K562 (cell line): ENCODE data around the gene INTS4. TPM values are rescaled to one million over a fixed set of nuclear protein-coding genes. Genes with fewer than 3 reads are reported as not detected.
"Not testable (repeated sequence)": the region's sequence is repeated elsewhere in the genome, so short reads cannot be mapped to it uniquely, and the experiment has no call there.

Source experiments
- AFF1 ChIP-seq, 2 experiments: fragments of 450-650 bp; IDR thresholded peaks; 2 replicates each; pipeline ENCODE4 v1.6.1; 2018; ENCODE audit warnings: mild to moderate bottlenecking in 2 of 2, low read depth in 1 of 2; ENCODE audit not compliant: partially characterized antibody in 2 of 2
- CREM ChIP-seq: IDR thresholded peaks from 2 replicates; pipeline ENCODE4 v1.6.1; 2014; ENCODE audit warnings: antibody characterized with exemption, low read depth
- CXXC5 ChIP-seq: fragments of 250-450 bp; sonication (Bioruptor Pico); IDR thresholded peaks from 2 replicates; pipeline ENCODE4 v1.8.0; 2022; ENCODE audit warnings: inconsistent platforms, mild to moderate bottlenecking, moderate library complexity
- DACH1 ChIP-seq: fragments of 450-650 bp; IDR thresholded peaks from 2 replicates; pipeline ENCODE4 v1.6.1; 2018; ENCODE audit not compliant: partially characterized antibody
- DPF2 ChIP-seq: fragments of 450-650 bp; IDR thresholded peaks from 2 replicates; pipeline ENCODE4 v1.6.1; 2016
- EP300 ChIP-seq: IDR thresholded peaks from 2 replicates; pipeline ENCODE4 v1.6.1; 2012; ENCODE audit warnings: low read length, improper control_type of control experiment
- GATA2 ChIP-seq: sonication (generic); formaldehyde crosslinking; IDR thresholded peaks from 2 replicates; pipeline ENCODE4 v1.4.0; 2020; ENCODE audit warnings: mild to moderate bottlenecking, missing genetic modification reagents
- HDAC2 ChIP-seq: fragments of 450-650 bp; IDR thresholded peaks from 2 replicates; pipeline ENCODE4 v1.6.1; 2016; ENCODE audit warnings: mild to moderate bottlenecking
- MEIS2 ChIP-seq: fragments of 450-650 bp; IDR thresholded peaks from 2 replicates; pipeline ENCODE4 v1.6.1; 2014; ENCODE audit warnings: mild to moderate bottlenecking; ENCODE audit not compliant: partially characterized antibody
- NCOR1 ChIP-seq: fragments of 450-650 bp; IDR thresholded peaks from 2 replicates; pipeline ENCODE4 v1.6.1; 2016; ENCODE audit warnings: mild to moderate bottlenecking, moderate library complexity
- NFIC ChIP-seq: fragments of 450-650 bp; IDR thresholded peaks from 2 replicates; pipeline ENCODE4 v1.6.1; 2017; ENCODE audit warnings: mild to moderate bottlenecking, inconsistent platforms
- PML ChIP-seq: IDR thresholded peaks from 2 replicates; pipeline ENCODE4 v1.6.1; 2012; ENCODE audit warnings: low read length, inconsistent platforms
- RCOR1 ChIP-seq, 2 experiments: IDR thresholded peaks; 2 replicates each; pipeline ENCODE4 v1.6.1; 2012; ENCODE audit warnings: low read depth in 2 of 2, low read length in 2 of 2, borderline replicate concordance in 1 of 2, improper control_type of control experiment in 1 of 2
- SMARCA4 ChIP-seq: fragments of 450-650 bp; IDR thresholded peaks from 2 replicates; pipeline ENCODE4 v1.6.1; 2016
- SMARCE1 ChIP-seq: fragments of 450-650 bp; IDR thresholded peaks from 2 replicates; pipeline ENCODE4 v1.7.1; 2016; ENCODE audit warnings: mild to moderate bottlenecking
- SOX6 ChIP-seq: fragments of 450-650 bp; IDR thresholded peaks from 2 replicates; pipeline ENCODE4 v1.6.1; 2014; ENCODE audit warnings: mild to moderate bottlenecking
- STAT5A ChIP-seq: IDR thresholded peaks from 2 replicates; pipeline ENCODE4 v1.6.1; 2012; ENCODE audit warnings: low read length, inconsistent platforms, borderline replicate concordance
- TAL1 ChIP-seq: fragments of 450-650 bp; IDR thresholded peaks from 2 replicates; pipeline ENCODE4 v1.6.1; 2016; ENCODE audit warnings: mild to moderate bottlenecking
- TCF3 ChIP-seq: sonication (generic); formaldehyde crosslinking; IDR thresholded peaks from 2 replicates; pipeline ENCODE4 v1.4.0; 2020; ENCODE audit warnings: mild to moderate bottlenecking, missing genetic modification reagents
- TEAD4 ChIP-seq, 2 experiments: sonication (generic) in 1 of 2; formaldehyde crosslinking in 1 of 2; IDR thresholded peaks; 2 replicates each; pipeline versions ENCODE4 v1.6.1 to v1.8.0; 2012 to 2022; ENCODE audit warnings: borderline replicate concordance in 1 of 2, inconsistent platforms in 1 of 2, low read length in 1 of 2, mild to moderate bottlenecking in 1 of 2, missing genetic modification reagents in 1 of 2
- ZNF592 ChIP-seq: fragments of 450-650 bp; IDR thresholded peaks from 2 replicates; pipeline ENCODE4 v1.6.1; 2017; ENCODE audit warnings: antibody characterized with exemption, mild to moderate bottlenecking
- polyA plus RNA-seq, 8 experiments: library from polyadenylated mRNA; depleted of rRNA in 4 of 8; stranded (reverse) in 5 of 8; unstranded in 3 of 8; fragments of >200 nt; fragmentation: Nextera tagmentation in 2 of 8; fragmentation: Illumina TruSeq in 1 of 8; extraction: Ambion mirVana in 2 of 8; extraction: Trizol in 1 of 8; gene quantifications; 2 replicates each; pipeline versions ENCODE4 v1.2.1 to v1.2.3, GENCODE V29; 2011 to 2014; ENCODE audit warnings: inconsistent platforms in 1 of 8, missing spikeins in 1 of 8
- total RNA-seq, 7 experiments: library from RNA; depleted of rRNA in 6 of 7; stranded (reverse); fragments of >200 nt in 6 of 7; fragmentation: Illumina TruSeq in 2 of 7; extraction: Trizol in 2 of 7; gene quantifications; 2 replicates each; pipeline versions ENCODE4 v1.2.1 to v1.2.3, GENCODE V29; 2011 to 2021; ENCODE audit warnings: low replicate concordance in 1 of 7

The INTS4 gene
- total and polyA plus RNA-seq, 9 of the 15 experiments (the other 6 are each of a cell fraction or from before 2014, with no cell fraction given) = 28.4 to 53.4 (median 44.5) TPM

- peak; percentile 59 for TF ChIP-seq NFIC
- TF ChIP-seq PML = 0 out of 2 replicates have a peak, but pooled peaks have one; percentile 25
- TF ChIP-seq GATA2 (CRISPR knock-in tag) = peak; percentile 75
- peak; percentile 31; the same call in 1 of the 2 replicates for TF ChIP-seq SMARCE1
- peak; percentile 6 for TF ChIP-seq DACH1
- peak; percentile 59; the same call in 1 of the 2 replicates for TF ChIP-seq EP300
- TF ChIP-seq STAT5A = peak; percentile 44; the same call in 1 of the 2 replicates
- peak; percentile 68 for TF ChIP-seq MEIS2
- peak; percentile 76 for TF ChIP-seq NCOR1
- TF ChIP-seq TEAD4 (IDR thresholded peaks at IDR 0.05; ENCODE audit: low read length) = peak; percentile 73
- not testable (repeated sequence) for TF ChIP-seq TEAD4 (CRISPR knock-in tag; IDR thresholded peaks at IDR 0.05; ENCODE audit: borderline replicate concordance)
- TF ChIP-seq CXXC5 = peak; percentile 71
- 0 out of 2 replicates have a peak, but pooled peaks have one; percentile 23 for TF ChIP-seq ZNF592
- TF ChIP-seq CREM = 0 out of 2 replicates have a peak, but pooled peaks have one; percentile 37
- peak; percentile 85 for TF ChIP-seq DPF2
- 0 out of 2 replicates have a peak, but pooled peaks have one; percentile 9 for TF ChIP-seq HDAC2
- TF ChIP-seq TCF3 (CRISPR knock-in tag) = peak; percentile 86
- 0 out of 2 replicates have a peak, but pooled peaks have one; percentile 17 for TF ChIP-seq SOX6
- TF ChIP-seq SMARCA4 = peak; percentile 79
- 0 out of 4 replicates have a peak, but pooled peaks of 1 of the 2 experiments have one; percentile 3 for TF ChIP-seq RCOR1 (IDR thresholded peaks at IDR 0.05; ENCODE audit: borderline replicate concordance in 1 of 2, low read depth in 2 of 2, low read length in 2 of 2)
- TF ChIP-seq TAL1 = peak; percentile 80
- TF ChIP-seq AFF1 (IDR thresholded peaks at IDR 0.05; ENCODE audit: low read depth in 1 of 2, partially characterized antibody in 2 of 2) = peak in 1 of 2 experiments; percentile 53
These were observed 35.8 kb downstream of the INTS4 start (continued) for GRCh38 chr11:77958583-77959177.
